Measurements from ENCODE around the gene CCSER2.
A peak's percentile ranks its signal among the peaks of the same experiment; 100 is the strongest.

CCSER2 gene

GRCh38 chr10:84302223-84302622, 26.2 kb upstream of the CCSER2 start:
- no peak for DNase-seq (ENCODE audit: low read depth)
- TF ChIP-seq, protein P1, sequence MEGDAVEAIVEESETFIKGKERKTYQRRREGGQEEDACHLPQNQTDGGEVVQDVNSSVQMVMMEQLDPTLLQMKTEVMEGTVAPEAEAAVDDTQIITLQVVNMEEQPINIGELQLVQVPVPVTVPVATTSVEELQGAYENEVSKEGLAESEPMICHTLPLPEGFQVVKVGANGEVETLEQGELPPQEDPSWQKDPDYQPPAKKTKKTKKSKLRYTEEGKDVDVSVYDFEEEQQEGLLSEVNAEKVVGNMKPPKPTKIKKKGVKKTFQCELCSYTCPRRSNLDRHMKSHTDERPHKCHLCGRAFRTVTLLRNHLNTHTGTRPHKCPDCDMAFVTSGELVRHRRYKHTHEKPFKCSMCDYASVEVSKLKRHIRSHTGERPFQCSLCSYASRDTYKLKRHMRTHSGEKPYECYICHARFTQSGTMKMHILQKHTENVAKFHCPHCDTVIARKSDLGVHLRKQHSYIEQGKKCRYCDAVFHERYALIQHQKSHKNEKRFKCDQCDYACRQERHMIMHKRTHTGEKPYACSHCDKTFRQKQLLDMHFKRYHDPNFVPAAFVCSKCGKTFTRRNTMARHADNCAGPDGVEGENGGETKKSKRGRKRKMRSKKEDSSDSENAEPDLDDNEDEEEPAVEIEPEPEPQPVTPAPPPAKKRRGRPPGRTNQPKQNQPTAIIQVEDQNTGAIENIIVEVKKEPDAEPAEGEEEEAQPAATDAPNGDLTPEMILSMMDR (IDR thresholded peaks at IDR 0.05; ENCODE audit: low read length, missing control alignments), result no peak
- no peak overlapping the region for H3K4me3 ChIP-seq (replicated peaks; ENCODE audit: low read depth, low read length)

DNA sequence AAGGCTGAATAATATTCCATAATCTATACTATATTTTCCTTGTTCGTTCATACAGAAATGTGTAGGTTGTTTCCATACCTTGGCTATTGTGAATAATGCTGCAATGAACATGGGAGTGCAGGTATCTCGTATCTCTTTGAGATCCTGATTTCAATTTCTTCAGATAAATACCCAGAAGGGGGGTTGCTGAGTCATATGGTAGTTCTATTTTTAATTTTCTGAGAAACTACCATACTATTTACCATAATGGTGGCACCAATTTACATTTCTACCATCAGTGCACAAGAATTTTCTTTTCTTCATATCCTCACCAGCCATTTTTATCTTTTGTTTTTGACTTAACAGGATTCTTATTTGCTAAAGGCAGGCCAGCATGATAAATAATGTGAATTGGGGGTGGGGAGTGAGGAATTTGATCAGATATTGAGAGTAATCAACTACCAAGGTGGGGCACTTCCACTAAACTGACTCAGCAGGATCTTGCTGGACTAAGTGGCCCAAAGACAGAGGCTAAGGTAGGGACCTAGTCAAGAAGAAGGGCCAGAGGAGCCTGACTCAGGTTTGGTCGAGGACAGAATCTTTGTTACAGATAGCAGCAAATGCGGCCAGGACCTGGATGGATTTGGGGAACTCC, 21.5 kb upstream of the CCSER2 start:
- TF ChIP-seq, protein P1 (IDR thresholded peaks at IDR 0.05; ENCODE audit: low read length, missing control alignments), result no peak
- no peak for DNase-seq (ENCODE audit: low read depth)
- no peak overlapping the region for H3K4me3 ChIP-seq (replicated peaks; ENCODE audit: low read depth, low read length)

DNA sequence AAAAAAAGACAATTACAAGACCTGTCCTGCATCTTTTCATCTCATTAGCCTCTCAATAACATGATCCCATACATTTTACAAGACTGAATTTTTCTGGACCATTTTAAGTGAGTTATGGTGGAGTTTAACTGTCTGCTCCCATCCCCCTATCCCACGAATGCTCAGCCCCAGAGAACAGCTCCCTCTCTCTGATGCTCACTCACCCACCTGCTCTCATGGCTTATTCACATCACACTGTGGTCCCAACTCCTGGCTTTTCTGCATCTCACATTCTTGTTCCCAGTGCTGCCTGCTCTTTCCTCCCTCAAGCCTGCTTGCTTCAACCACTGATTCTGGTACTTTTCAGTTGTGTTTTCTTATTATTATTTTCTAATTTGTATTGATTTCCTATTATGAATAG, 20.4 kb upstream of the CCSER2 start:
- no peak for DNase-seq (ENCODE audit: low read depth)
- TF ChIP-seq, protein P1 (IDR thresholded peaks at IDR 0.05; ENCODE audit: low read length, missing control alignments), result no peak

DNA sequence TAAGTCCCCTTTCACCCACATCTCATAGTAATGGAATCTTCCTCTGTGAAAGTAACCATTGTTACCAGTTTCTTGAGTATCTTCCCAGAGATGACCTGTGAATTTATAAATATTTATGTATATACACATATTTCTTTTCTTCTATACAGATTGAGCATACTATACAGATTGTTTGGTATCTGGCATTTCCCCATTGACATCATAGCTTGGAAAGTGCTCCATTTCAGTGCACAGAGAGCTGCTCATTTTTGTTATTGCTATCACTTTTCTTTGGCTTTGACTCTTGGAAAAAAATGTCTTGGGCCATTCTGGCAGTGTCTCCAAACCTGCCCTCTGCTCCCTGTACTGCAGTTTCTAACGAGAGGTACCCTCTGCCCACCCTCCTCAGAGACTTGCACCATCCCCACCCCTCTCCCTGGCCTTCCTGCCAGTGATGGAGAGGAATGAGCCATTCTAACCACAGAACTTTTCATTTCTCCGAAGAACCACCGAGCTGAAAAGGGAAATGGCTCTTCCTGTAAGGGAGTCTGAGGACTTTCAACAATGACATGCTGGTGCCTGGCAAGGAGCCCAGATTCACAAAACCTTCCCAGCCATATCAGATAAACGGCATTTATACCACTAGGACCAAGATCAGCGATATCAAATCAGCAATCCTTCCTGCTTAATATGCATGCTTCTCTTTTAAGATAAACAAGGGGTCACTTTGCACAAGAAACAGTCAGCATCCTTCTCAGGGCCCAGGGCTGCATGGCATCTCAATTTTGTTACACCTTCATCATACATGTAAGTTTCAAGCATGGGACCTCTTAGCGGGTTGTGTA, 19.7 kb upstream of the CCSER2 start:
- TF ChIP-seq, protein P1 (IDR thresholded peaks at IDR 0.05; ENCODE audit: low read length, missing control alignments), result no peak
- no peak overlapping the region for H3K4me3 ChIP-seq (replicated peaks; ENCODE audit: low read depth, low read length)
- peak; percentile 72 for DNase-seq (ENCODE audit: low read depth)

More for the DNA sequence above, 20.4 kb upstream of the CCSER2 start:
- H3K4me3 ChIP-seq (replicated peaks; ENCODE audit: low read depth, low read length), result no peak overlapping the region

DNA sequence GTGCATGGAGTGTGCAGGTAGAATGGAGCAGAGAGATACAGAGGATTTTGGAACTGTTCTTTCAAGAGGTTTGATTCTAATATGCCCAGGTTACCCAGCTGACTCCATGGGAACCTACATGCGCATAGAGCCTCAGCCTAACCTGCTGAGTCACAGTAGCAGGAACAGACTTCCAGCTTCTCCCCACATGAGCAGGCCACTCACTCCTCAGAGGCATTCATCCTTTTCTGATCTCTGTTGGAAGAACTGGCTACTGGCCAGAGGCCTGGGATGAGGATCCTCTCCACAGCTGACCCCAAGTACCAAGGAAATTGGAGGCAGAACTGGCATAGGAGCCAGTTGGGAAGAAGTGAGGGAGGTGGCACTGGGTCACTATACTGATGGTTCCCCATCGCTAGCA, 17.9 kb upstream of the CCSER2 start:
- TF ChIP-seq, protein P1 (IDR thresholded peaks at IDR 0.05; ENCODE audit: low read length, missing control alignments), result no peak
- peak; percentile 50 for DNase-seq (ENCODE audit: low read depth)
- H3K4me3 ChIP-seq (replicated peaks; ENCODE audit: low read depth, low read length), result no peak overlapping the region

DNA sequence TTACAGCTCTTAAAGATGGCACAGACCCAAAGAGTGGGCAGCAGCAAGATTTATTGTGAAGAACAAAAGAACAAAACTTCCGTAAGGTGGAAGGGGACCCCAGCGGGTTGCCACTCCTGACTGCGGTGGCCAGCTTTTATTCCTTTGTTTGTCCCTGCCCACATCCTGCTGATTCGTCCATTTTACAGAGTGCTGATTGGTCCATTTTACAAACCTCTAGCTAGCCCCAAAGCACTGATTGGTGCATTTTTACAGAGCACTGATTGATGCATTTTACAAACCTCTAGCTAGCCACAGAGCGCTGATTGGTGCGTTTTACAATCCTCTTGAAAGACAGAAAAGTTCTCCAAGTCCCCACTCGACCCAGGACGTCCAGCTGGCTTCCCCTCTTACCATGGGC, 16.8 kb upstream of the CCSER2 start:
- H3K4me3 ChIP-seq (replicated peaks; ENCODE audit: low read depth, low read length), result no peak overlapping the region
- no peak for DNase-seq (ENCODE audit: low read depth)
- TF ChIP-seq, protein P1 (IDR thresholded peaks at IDR 0.05; ENCODE audit: low read length, missing control alignments), result no peak
